ENCODE results near the gene CSF3R.
"Not testable (repeated sequence)": the region's sequence is repeated elsewhere in the genome, so short reads cannot be mapped to it uniquely, and the experiment has no call there.

Gene CSF3R

DNA sequence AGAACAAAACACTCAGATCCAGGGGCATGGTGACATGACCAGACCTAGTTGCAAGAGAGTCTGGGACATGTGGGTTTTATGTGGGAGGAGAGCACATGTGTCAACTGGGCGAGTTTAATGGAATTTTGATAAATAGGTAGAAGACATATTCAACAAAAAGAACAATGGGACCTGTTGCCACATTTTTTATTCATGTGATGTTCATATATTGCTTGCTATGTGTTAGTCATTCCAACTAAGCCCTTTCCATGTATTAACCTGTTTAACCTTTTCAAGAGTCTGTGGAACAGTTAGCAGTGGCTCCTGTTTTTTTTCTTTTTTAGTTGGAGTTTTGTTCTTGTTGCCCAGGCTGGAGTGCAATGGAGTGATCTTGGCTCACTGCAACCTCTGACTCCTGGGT, 30.1 kb upstream of the CSF3R start:
- DNase-seq (ENCODE audit: low read depth) = no peak

DNA sequence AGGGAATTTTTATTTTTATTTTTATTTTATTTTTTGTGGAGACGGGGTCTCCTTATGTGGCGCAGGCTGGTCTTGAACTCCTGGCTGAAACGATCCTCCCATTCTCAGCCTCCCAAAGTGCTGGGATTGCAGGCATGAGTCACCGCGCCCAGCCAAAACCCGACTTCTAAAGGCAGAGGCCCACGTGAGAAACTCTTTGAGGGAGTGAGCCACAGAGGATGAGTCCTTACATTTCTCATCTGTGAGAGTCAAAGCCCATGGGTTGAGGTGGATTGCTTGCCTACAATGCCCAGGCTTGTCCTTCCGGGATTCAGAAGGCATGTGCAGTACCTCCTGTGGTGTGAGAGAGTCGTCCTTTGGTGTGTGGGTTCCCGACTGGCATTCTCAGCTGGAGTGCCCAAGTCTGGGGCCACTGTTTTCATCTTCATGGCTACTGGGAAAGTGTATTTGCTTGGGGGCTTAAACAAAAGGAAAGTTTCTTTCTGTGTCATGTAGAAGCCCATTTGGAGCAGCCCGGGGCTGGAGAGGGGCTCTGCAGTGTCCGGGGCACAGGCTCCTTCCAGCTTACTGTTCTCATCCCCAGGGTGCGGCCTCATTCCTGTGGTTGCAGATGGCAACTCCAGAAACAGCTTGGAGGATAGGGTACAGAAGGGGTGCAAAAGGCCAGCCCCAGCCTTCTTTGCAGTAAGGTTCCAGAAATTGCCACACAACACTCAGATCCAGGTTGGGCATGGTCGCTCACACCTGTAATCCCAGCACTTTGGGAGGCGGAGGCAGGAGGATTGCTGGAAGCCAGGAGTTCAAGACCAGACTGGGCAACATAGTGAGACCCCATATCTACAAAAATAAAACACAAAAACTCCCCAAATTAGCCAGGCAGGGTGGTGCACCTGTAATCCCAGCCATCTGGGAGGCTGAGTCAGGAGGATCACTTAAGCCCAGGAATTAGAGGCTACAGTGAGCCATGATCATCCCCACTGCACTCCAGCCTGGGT, 29.4 kb upstream of the CSF3R start:
- DNase-seq (ENCODE audit: low read depth) = no peak

DNA sequence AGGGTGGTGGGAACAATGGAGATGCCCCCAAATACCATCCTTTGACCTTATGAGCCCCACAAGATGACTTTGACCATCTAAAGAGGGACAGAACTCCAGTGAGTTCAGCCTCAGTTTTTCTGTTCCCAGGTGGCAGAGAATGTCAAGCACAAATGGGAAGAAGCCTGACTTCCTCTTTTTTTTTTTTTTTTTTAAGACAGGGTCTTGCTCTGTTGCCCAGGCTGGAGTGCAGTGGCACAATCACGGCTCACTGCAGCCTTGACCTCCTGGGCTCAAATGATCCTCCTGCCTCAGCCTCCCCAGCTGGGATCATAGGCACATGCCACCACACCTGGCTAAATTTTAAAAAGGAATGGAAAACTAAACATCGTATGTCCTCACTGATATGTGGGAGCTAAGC, 28.5 kb upstream of the CSF3R start:
- DNase-seq (ENCODE audit: low read depth) = not testable (repeated sequence)

DNA sequence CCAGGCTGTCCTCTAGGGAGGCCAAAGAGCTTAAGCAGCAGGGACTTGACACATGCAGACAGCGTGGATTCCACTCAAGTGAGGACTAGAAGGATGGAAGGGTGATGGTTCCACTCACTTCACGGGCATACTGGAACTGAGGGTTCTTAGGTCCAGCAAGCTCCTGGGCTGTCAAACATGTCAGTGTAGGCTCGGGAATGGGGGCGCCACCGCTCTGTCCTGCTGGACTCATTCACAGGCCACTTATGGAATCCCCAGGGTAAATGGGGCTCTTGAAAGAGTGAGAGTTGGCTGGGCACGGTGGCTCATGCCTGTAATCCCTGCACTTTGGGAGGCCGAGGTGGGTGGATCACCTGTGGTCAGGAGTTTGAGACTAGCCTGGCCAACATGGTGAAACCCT, 27.7 kb upstream of the CSF3R start:
- DNase-seq (ENCODE audit: low read depth) = no peak

DNA sequence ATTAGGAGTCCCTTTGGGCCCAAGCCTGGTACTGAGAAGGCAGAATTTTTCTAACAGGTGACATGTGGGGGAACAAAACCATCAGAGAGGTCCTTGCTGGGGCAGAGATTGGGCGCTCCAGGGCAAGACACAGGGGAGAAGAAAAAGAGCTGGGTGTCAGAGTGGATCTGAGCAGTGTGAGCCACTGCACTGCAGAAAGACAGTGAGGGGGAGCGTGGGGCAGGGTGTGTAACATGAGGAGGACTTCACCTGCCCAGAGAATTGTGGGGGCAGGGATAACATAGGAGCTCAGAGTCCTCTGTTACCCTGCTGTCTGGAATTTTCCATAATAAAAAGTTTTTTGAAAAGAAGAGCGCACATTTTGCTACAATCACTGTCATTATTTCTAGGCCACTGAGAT, 25.5 kb upstream of the CSF3R start:
- DNase-seq (ENCODE audit: low read depth) = no peak

DNA sequence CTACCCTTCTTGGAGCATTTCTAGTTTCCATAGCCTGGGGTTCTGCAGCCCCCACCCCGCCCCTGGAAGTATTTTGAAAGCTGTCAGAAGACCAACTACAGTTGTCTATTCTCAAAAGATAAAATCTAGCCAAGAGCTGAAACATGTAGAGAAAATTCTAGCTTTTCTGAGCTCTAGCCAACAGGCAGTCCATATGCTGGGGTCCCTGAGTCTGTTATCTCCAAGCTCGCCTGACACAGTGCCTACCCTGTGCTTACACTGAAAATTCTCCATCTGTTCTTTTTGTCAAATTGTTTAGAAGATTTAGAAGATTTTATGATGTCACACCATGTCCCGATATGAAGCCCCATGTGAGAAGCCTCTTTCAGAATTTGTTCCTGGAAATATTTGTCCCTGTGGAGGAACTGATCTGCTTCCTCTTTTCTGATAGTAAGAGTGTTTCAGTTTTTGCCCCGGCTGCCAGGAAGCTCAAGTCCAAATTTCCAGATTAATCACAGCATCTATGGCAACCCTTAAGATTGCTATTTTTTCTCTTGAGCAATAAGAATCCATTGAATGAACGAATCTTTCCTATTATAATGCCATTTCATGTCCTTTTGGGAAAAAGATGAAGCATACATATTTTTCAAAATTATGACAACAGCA, 23.7 kb upstream of the CSF3R start:
- DNase-seq (ENCODE audit: low read depth) = no peak

DNA sequence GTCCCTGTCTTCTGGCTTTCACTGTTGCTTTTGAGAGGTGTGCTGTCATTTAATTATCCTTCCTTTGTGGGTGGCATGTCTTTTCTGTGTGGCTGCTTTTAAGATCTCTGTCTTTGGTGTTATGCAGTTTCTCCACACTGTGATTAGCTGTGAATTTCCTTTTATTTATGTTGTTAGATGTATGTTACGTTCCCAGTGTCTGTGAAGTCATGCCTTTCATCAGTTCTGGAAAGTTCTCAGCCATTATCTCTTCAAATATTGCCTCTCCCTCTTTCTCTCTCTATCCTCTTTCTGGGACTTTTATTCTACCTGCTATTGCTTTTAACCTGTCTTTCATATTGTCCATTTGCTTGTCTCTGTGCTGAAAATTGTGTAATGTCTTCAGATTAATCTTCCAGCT, 21.0 kb upstream of the CSF3R start:
- DNase-seq (ENCODE audit: low read depth) = no peak

DNA sequence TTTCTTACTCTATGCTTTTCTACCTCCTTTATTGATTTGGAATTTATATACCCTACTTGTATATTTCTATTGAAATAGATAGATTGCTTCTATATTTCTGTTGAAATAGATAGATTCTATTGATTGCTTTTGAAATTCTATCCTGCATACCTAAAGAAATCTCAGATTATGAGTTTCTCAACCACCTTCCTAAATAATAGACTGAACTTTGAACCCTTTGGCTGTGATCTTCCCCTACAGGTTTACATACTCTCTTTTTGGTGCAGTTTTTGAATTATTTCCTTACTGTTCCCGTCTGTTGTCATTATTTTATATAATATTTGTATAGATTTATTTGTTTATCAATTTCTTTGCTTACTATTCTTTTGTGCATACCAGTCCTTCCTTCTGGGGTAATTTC, 20.4 kb upstream of the CSF3R start:
- DNase-seq (ENCODE audit: low read depth) = no peak

DNA sequence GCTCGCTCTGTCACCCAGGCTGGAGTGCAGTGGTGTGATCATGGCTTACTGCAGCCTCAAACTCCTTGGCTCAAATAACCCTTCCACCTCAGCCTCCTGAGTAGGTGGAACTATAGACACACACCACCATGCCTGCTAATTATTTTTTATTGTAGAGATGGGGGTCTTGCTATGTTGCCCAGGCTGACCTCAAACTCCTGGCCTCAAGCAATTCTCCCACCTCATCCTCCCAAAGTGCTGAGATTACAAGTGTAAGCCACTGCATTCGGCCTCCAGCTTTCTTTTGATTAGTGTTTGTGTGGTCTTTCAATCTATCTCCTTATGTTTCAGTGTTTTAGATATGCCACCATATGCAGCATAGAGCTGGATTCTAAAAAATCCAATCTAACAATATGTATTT, 19.9 kb upstream of the CSF3R start:
- DNase-seq (ENCODE audit: low read depth) = no peak

DNA sequence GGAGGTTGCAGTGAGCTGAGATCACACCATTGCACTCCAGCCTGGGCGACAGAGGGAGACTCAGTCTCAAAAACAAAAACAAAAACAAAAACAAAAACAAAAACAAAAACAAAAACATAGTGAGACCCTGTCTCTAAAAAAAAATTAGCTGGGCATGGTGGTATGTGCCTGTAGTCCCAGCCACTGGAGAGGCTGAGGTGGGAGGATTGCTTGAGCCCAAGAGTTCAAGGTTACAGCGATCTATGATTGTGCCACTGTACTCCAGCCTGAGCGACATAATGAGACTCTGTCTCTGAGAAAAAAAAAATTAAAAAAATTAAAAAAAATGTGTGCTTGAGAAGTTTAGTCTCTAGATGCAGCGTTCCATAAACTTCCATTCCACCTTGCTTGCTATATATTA, 19.2 kb upstream of the CSF3R start:
- not testable (repeated sequence) for DNase-seq (ENCODE audit: low read depth)

DNA sequence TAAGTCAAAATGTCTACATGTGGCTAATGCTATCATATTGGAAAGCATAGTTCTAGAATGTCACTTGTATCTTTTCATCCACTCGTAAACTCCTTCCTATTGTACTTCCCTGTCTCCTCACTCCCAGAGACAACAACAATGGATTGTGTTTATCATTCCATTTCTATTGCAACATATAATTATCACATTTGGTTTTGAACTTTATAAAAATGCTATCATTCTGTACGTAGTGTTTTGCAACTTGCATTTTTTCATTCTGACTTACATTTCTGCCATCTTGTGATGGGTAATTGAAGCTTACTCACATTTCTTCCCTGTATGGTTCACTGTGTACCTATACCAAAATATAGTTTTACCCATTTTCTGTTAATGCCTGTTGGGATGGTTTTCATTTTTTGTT, 14.5 kb upstream of the CSF3R start:
- no peak for DNase-seq (ENCODE audit: low read depth)

DNA sequence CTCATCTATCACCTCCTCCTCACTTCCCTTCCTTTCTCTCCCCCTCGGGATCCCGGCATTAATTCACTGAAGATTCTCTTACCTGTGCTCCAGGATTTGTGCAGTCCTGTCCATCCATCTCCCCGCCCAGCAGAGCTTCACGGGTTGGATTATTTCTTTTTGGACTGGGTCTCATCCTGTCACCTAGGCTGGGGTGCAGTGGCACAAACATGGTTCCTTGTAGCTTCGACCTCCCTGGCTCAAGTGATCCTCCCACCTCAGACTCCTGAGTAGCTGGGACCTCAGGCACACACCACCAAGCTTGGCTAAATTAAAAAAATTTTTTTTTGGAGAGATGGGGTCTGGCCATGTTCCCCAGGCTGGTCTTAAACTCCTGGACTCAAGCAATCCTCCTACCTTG, 12.3 kb upstream of the CSF3R start:
- no peak for DNase-seq (ENCODE audit: low read depth)

DNA sequence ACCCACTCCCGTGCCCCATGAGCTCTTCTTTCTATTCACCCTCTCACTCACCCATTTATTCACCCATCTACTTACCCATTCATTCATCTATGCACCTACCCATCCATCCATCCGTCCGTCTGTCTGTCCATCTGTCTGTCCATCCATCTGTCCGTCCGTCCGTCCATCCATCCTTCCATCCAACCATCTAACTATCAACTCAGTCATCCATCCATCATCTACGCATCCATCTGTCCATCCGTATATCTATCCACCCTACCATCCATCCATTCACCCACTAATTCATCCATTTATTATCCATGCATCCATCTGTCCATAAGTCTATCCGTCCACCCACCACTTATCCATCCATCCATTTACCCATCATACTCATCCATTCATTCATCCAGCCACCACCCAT, 10.8 kb upstream of the CSF3R start:
- no peak for DNase-seq (ENCODE audit: low read depth)

DNA sequence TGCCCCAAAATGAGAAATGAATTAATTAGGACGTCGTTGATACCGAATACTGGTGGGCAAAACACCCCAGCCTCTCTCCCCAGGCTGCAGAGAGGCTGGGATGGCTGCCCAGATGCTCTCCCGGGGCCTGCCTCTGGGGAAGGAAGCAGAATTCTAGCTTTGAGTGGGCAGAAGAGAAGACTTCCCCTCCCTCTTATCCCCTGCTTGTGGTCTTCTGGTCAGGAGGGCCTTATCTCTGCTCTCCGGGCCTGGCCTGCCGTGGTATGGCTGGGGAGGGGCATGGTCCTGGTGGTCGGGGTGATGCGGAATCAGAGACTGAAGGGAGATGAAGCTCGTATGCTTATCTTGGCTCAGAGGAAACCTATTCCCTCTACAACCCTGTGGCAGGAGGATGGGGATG, 9.8 kb upstream of the CSF3R start:
- DNase-seq (ENCODE audit: low read depth) = no peak

DNA sequence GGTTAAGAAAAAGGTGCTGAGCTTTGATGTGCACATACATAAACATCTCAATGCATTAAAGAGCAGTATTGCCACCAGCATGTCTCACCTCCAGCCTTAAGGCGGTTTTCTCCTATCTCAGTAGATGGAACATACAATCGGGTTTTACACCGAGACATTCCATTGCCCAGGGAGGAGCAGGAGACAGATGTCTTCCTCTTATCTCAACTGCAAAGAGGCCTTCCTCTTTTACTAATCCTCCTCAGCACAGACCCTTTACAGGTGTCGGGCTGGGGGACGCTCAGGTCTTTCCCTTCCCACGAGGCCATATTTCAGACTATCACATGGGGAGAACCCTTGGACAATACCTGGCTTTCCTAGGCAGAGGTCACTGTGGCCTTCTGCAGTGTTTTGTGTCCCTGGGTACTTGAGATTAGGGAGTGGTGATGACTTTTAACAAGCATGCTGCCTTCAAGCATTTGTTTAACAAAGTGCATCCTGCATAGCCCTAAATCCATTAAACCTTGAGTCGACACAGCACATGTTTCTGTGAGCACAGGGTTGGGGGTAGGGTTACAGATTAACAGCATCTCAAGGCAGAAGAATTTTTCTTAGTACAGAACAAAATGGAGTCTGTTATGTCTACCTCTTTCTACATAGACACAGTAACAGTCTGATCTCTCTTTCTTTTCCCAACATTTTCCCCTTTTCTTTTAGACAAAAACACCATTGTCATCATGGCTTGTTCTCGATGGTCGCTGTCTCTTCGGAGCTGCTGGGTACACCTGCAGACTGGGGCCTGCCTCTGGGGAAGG, 6.7 kb upstream of the CSF3R start:
- DNase-seq (ENCODE audit: low read depth) = not testable (repeated sequence)

DNA sequence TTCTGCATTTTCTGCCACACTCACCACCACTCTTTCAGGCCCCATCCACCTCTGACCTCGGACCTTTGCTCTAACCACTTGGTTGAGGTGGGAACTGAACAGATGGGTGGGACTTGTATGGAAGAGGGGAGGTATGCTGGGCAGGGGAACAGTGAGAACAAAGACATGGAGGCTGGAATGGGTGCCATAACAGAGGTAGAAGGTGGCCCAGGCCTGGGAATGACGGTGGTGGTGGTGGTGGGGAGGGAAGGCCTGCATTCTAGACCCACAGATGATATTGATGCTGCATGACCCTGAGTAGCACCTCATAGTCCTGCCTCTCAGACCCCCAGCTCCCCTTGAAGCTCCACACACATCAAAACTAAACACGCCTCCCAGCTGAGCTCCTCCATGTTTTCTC, 5.2 kb upstream of the CSF3R start:
- DNase-seq (ENCODE audit: low read depth) = no peak

DNA sequence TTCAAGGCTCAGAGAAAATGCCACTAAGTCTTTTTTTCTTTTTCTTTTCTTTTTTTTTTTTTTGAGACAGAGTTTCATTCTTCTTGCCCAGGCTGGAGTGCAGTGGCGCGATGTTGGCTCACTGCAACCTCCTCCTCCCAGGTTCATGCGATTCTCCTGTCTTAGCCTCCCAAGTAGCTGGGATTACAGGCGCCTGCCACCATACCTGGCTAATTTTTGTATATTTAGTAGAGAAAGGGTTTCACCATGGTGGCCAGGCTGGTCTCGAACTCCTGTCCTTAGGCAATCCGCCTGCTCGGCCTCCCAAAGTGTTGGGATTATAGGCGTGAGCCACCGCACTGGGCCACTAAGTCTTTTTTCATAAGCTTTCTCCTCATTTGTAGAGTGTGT, 4.6 kb upstream of the CSF3R start:
- DNase-seq (ENCODE audit: low read depth) = not testable (repeated sequence)

DNA sequence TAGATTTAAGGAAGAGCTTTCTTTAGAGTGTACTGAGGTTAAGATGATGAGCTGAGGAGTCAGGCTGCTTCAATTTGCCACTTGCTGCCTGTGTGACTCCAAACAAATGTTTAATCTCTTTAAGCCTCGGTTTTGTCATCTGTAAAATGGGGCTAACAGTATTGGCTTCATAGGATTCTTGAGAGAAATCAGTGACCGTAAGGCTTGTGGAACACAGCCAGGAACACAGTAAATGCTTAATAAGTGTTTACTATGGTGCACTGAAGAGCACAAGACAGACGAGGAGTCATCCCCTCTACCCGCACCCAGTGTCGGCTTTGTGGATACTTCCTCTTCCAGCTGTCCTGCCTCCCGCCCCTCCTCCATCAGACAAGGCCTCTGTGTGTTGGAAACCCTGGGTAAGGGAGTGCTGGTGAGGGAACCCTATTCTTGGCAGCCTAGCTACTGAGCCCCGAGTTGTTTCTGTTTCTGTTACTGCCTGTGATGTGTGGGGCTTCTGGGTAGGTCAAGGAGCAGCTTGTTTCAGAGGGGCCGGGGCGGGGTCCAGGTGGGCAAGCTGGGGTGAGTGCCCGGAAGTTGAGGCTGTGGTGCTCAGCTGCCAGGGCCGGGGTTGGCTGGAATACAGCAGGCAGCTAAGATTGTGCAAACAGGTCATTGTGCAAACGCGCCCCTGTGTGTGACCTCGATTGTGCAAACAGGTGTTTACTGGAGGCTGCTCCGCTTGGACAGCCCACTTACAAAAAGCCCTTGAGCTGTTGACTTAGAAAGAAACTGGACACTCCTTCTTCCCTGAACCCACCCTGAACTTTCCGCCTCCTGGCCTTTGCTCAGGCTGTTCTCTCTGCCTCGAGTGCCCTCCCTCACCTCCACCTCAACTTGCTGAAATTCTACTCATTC, 4.0 kb upstream of the CSF3R start:
- no peak for DNase-seq (ENCODE audit: low read depth)

DNA sequence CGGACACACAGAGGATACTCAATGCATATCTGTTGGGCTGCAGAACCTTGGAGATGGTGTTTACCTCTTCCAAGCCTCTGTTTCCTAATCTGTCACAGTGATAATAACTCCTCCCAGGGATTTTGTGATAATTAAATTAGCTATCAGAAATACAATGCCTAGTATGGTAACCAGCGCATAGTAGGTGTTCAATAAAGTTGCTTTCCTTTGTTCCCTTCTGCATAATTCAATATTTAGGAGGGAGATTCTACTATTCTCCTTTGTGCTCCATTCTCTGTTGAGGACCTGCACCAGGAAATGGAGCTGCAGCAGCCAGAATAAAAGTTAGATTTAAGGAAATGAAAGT, 3.4 kb upstream of the CSF3R start:
- DNase-seq (ENCODE audit: low read depth) = no peak

DNA sequence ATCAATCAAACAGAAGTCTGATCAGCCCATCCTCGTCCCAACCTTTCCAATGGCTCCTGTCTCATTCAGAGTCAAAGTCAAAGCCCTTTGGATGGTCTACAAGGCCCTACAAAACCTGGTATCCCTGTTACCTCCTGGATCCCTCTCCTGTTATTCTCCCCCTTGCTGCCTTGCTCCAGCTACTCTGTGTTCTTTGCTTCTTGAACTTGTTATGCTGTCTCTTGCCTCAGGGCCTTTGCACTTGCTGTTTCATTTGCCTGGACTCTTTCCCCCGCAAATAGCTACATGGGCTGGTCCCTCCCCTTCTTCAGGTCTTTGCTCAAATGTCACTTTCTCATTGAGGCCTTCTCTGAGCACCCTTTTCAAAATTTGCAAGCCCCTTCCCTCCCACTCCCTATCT, 1.4 kb upstream of the CSF3R start:
- no peak for DNase-seq (ENCODE audit: low read depth)

DNA sequence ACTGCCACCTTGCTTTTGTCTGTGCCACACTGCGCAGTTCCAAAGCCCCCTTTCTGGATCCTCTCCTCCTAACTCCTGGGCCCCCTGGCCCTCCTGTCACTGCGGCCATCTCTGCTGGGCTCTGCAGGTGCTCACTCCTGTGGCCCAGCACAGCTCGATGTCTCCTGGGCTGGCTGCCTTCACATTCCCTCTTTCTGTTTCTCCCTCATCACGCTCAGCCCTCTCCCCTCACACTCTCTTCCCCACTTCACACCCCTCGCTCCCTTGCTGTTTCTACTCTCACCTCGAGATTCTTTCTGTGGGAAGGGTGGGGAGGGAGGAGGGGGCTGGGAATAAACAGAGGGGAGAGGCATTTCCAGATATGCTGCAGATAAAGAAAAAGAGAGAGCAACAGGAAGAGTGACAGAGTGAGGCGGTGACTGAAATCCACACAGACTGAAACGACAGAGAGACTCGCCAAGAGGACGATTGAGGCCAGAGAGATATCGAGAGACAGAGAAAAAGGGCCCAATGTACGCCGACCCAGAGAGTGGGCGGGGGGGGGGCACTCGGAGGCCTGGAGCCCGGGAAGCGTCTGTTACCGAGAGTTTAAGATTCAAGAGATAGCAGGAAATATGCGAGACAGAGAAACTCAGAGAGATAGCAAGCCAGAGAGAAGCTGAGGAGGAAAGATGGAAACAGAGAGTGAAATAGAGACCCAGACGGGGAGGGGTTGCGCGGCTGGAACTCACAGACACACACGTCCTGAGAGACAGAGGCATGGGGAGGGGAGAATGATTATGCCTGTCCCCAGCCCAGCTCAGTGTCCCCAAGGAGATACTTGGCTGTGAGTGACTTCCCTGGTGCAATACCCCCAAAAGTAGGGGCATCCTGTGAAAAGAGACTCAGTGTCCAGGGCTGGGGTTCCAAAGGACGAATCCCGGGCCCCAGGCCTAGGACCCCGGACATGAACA, 666 bp downstream of the CSF3R start:
- no peak for DNase-seq (ENCODE audit: low read depth)

All from HS-5 (cell line).